T-helper 2 cell treated with Interferon-gamma antibody and Interleukin-4, amounts not matched to agents 100 ng/mL and 5 ng/mL, for 36 hours (primary cell): Measurements from ENCODE around the gene OR4S2. TPM values are rescaled to one million over a fixed set of nuclear protein-coding genes. Genes with fewer than 3 reads are reported as not detected.

Experiments used
- intact Hi-C: fragments of 100-400 bp; cut with micrococcal nuclease; formaldehyde crosslinking; loops from one replicate; pipeline ENCODE4 v1.15.1; 2023
- total RNA-seq: library from RNA; stranded (reverse); gene quantifications from 2 replicates; pipeline ENCODE4 v1.2.3, GENCODE V29; 2022

OR4S2 gene
- total RNA-seq, result not detected in 2 replicates

GRCh38 chr11:55648027-55648426 is at the start of gene OR4S2:
Gene OR4S2, plus strand, starts transcription at chr11:55648327. Its CDS starts 2,577 bp downstream, at chr11:55650904.
- intact Hi-C loops, result no loop called here

GRCh38 chr11:55607545-55607944 is 40.6 kb upstream of the OR4S2 start, which contains the start of gene OR4C11:
Gene OR4C11, minus strand, starts transcription at chr11:55607645. Its CDS starts 3,272 bp downstream, at chr11:55604373.
- intact Hi-C loops, result no loop called here

- intact Hi-C loops, result no loop called here
These were observed 23.6 kb upstream of the OR4S2 start for GRCh38 chr11:55624531-55624930.

- intact Hi-C loops, result no loop called here
These were observed 13.3 kb upstream of the OR4S2 start, which contains the start of gene OR4P4 for GRCh38 chr11:55634813-55635212. Gene OR4P4, plus strand, starts transcription at chr11:55635113.

GRCh38 chr11:55652560-55652959 is 4.4 kb downstream of the OR4S2 start:
- intact Hi-C loops, result no loop called here

- intact Hi-C loops, result no loop called here
These were observed 7.0 kb downstream of the OR4S2 start for GRCh38 chr11:55655096-55655495.

GRCh38 chr11:55658031-55658573 is 10.0 kb downstream of the OR4S2 start:
- intact Hi-C loops, result no loop called here

- intact Hi-C loops, result no loop called here
These were observed 10.5 kb downstream of the OR4S2 start for GRCh38 chr11:55658608-55659007.

GRCh38 chr11:55661901-55662300 is 13.8 kb downstream of the OR4S2 start, which contains the start of gene OR4C6:
Gene OR4C6, plus strand, starts transcription at chr11:55662201. Its CDS starts 2,966 bp downstream, at chr11:55665167.
- intact Hi-C loops, result no loop called here

GRCh38 chr11:55669376-55669775 is 21.2 kb downstream of the OR4S2 start:
- intact Hi-C loops, result no loop called here

- intact Hi-C loops, result no loop called here
These were observed 25.7 kb downstream of the OR4S2 start for GRCh38 chr11:55673860-55674259.

GRCh38 chr11:55697817-55698216 is 49.7 kb downstream of the OR4S2 start:
- intact Hi-C loops, result no loop called here

- intact Hi-C loops, result no loop called here
These were observed 53.3 kb downstream of the OR4S2 start for GRCh38 chr11:55701429-55701828.

Other genes starting within 250 kb of the OR4S2 start
- not detected in 2 replicates for gene OR4C15, start 93.9 kb upstream of the OR4S2 start, total RNA-seq
- gene OR4C16, start 76.2 kb upstream of the OR4S2 start, total RNA-seq, result not detected in 2 replicates
- gene OR4C11, start 40.7 kb upstream of the OR4S2 start, total RNA-seq, result not detected in 2 replicates
- not detected in 2 replicates for gene OR4P4, start 13.2 kb upstream of the OR4S2 start, total RNA-seq
- gene OR4C6, start 13.9 kb downstream of the OR4S2 start, total RNA-seq, result not detected in 2 replicates
- gene OR5D13, start 125.1 kb downstream of the OR4S2 start, total RNA-seq, result not detected in 2 replicates
- not detected in 2 replicates for gene OR5D14, start 147.2 kb downstream of the OR4S2 start, total RNA-seq
- gene OR5L1, start 163.0 kb downstream of the OR4S2 start, total RNA-seq, result not detected in 2 replicates
- not detected in 2 replicates for gene OR5D18, start 171.3 kb downstream of the OR4S2 start, total RNA-seq
- gene OR5L2, start 178.9 kb downstream of the OR4S2 start, total RNA-seq, result not detected in 2 replicates
- gene OR5D16, start 190.4 kb downstream of the OR4S2 start, total RNA-seq, result not detected in 2 replicates
- not detected in 2 replicates for gene TRIM51, start 235.0 kb downstream of the OR4S2 start, total RNA-seq